Islet precursor cell (in vitro differentiated cells): ENCODE data around the gene GPRC5C.

Experiments
- DNase-seq: peaks from one replicate; pipeline ENCODE4 v3.0.0-alpha.2; 2018

Gene GPRC5C

DNA sequence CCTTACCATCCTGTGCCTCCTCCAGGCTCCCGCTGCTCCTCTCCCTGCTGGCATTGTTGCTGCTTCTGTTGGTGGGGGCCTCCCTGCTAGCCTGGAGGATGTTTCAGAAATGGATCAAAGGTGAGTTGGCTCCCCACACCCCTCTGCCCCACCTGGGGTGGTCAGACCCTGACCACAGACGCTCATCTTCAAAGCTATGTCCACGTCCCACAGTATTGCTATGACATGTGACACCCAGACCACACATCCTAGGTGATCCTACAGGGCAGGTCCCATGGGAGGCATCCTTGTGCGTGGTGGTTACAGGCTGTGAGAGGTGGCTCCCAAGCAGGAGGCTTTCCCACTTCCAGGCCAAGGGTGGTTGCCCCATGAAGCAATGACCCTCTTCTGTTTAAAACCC is 45.5 kb downstream of the GPRC5C start:
- DNase-seq: no peak

GRCh38 chr17:74478420-74479100 is 46.7 kb downstream of the GPRC5C start:
- DNase-seq: no peak

GRCh38 chr17:74480290-74480689 is 48.4 kb downstream of the GPRC5C start:
- no peak for DNase-seq

DNA sequence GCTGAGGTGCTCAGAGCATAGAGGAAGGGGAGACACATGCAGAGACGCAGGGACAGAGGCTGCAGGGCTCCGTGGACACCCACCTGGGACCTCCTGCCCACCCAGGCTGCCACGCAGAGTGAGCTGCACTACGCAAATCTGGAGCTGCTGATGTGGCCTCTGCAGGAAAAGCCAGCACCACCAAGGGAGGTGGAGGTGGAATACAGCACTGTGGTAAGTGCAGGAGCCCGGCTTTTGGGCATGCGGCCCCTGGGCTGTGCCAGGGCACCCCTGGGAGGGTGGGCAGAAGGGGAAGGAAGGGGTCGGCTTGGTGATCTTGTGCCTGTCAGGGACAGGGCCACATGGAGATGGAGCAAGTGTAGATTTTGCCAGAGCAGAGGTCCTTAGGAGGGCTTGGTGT is 49.7 kb downstream of the GPRC5C start:
- no peak for DNase-seq

DNA sequence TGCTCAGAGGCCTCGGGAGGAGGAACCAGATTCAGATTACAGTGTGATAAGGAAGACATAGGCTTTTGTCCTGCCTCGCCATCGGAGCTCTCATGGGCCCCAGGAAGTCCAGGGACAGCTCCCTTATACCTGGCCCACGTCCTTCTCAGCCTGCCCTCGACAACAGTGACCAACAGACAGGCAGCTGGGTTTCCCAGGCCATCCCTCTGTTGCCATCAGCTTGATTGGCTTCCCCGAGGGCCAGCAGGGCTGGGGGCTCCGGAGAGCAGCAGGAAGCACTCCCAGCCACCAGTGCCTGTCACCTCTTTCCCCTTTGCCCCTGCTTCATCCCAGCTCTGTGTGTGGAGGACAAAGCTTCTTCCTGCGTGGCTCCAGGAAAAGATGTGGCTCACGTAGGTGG is 52.2 kb downstream of the GPRC5C start:
- no peak for DNase-seq

DNA sequence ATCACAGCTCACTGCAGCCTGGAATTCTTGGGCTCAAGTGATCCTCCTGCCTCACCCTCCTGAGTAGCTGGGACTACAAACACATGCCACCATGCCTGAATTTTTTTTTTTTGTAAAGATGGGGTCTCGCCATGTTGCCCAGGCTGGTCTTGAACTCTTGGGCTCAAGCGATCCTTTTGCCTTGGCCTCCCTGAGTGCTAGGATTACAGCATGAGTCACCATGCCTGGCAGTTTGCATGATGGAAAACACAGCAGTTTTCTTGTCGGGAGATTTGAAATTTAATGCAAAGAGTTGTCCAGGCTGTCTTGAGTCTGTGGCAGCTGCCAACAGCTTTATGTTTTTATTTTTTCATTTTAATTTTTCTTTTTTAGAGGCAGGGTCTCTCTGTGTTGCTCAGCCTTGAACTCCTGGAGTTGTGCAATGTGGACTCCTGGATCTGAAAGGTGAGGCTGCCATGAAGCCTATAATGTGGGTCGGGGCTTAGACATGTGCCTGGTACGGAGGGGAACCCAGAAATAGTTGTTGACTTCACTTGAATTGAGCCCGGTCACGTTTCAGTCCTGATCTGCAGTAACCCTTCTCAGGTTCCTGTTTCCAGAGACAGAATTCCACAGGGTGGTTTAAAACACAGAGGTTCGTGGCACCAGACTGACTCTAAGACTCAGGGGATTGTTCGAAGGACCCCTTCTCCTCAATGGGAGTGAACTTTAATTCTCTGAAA is 53.3 kb downstream of the GPRC5C start:
- DNase-seq: no peak

DNA sequence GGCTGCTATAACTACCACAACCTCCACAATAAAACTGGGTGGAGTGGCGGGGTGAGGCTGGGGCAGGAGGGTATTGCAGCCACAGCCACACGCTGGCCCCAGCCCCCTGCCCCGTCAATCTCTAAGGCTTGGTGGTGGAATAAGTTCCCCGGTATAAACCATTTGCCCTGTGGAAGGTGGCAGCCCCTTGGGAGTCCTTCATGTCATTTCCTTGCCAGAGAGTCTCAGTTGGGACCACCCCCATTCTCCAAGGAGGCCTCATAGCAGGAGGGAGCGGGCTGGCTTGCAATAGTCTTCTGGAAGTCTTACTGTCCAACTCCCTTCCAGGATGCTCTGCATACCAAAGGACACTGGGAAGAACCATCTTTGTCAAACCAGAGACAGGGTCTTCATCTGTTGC is 54.0 kb downstream of the GPRC5C start:
- no peak for DNase-seq

DNA sequence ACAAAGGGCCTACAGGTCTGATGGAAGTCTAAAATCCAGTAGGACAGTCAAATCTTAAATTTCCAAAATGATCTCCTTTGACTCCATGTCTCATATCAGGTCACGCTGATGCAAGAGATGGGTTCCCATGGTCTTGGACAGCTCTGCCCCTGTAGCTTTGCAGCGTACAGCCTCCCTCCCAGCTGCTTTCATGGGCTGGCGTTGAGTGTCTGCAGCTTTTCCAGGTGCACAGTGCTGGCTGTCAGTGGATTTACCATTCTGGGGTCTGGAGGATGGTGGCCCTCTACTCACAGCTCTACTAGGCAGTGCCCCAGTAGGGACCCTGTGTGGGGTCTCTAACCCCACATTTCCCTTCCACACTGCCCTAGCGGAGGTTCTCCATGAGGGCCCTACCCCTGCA is 56.4 kb downstream of the GPRC5C start:
- DNase-seq: peak; percentile 19

DNA sequence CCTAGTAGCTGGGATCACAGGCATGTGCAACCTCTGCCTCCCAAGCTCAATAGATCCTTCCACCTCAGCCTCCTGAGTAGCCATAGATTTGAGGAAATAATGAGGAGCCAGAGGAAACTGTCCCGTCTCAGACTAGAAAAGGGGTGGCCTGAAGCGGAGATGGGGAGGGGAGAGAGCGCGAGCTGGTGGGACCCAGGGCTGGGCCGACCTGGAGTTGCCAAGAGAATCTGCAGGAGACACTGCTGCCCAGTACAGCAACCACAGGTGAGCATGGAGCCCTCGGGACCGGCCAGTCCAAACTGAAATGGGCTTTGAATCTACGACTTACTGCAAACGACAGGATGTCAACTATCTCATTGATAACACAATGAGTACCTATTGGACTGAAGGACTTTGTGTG is 58.8 kb downstream of the GPRC5C start:
- DNase-seq: peak; percentile 47

- DNase-seq: peak; percentile 38
These were observed 59.7 kb downstream of the GPRC5C start for GRCh38 chr17:74491626-74492025.

DNA sequence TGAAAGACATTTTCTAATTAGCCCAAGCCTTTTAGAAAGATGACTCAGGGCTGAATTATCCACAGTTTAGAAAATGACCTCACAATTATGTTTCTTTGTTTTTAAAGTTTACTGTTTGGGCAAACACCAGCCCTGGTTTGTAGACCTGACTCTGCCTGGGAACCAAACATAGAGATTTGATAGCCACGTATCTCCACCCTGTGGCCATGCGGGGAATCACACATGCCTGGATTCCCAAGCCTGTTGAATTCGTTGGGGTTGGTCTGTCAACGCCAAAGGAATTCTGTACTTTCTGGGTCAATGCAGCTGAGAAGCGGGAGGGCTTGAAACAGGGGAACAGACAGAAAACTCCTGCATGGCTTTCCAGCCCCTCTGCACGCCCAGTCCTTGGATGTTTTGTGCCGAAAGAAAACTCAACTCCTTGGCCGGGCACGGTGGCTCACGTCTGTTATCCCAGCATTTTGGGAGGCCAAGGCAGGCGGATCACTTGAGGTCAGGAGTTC is 61.5 kb downstream of the GPRC5C start:
- peak; percentile 92 for DNase-seq
